Endothelial cell of hepatic sinusoid (primary cell): ENCODE results near the gene REXO4.

Source experiments
- in situ Hi-C: cut with HindIII; loops from 2 replicates; pipeline ENCODE4 v1.10.0; 2017; ENCODE audit warnings: low sequenced_read_pairs

REXO4 gene

GRCh38 chr9:133371261-133371711, 46.5 kb downstream of the REXO4 start:
- in situ Hi-C loops = no loop called here

- in situ Hi-C loops = no loop called here
Measured at GRCh38 chr9:133370685-133371084, 47.1 kb downstream of the REXO4 start.

DNA sequence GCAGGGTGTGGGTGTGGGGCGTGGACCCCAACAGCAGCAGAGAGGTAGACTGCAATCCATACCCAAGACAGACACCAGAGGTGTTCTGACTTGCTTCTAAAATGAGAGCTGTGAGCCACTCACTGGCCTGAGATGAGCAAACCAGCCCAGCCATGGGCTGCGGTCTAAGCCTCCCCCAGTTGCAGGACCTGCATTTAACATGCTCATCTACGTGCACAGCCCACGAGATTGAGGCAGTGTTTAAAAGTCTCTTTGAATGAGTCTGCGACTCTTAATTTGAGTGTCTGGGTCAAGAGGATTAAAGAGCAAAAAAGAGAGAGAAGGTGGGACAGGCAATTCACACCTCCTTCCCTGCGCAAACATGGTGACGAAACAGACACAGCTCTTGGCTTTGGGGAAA, 47.9 kb downstream of the REXO4 start:
- in situ Hi-C loops = no loop called here

GRCh38 chr9:133369422-133369821, 48.4 kb downstream of the REXO4 start:
- in situ Hi-C loops = no loop called here

DNA sequence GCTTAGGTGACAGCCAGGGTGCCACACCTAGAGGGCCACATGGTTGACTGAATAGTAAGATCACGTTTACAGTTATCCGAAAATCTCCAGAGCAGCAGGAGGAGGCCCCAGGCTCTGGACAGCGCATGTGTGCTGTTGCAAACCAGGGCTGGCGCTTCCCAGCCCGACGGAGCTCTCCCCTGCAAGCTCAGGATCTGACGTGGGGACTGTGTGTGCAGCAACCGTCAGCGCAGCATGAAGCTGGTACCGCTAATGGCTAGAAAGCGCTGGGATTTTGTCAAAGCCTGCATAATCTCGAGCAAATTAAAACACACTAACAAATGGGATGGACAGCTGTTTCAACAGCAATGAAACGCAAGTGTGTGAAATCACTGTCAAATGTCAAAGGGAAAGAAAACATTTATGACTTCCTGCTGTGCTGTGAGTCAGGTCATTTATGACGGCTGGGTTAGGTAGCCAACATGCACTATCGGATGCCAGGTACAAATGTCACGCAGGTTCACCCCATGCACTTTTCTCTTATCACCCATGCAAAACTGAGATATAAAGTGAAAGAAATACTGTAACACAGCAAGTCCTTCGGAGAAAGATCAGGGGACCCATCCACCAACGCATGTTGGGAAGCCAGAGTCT, 49.4 kb downstream of the REXO4 start:
- in situ Hi-C loops = no loop called here

GRCh38 chr9:133367778-133368177, 50.0 kb downstream of the REXO4 start:
- in situ Hi-C loops = no loop called here

DNA sequence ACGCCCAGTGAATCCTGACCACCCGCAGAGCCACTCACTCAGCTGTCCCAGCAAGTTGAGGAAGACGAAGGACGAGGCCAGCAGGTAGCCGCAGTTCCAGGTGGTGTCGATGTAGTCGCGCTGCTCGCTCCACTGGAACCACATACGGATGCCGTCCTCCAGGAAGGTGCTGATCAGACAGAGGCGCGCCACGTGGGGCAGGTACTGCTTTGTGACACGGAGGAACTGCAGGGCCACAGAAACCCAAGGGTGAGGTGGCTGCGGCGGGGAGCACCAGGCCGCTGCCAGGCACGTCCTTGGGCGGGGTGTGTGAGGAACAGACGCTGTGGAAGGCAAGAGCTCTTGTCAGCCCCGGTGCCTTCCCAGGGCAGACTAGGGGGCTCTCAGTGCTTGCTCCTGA, 50.6 kb downstream of the REXO4 start:
- in situ Hi-C loops = no loop called here

- in situ Hi-C loops = no loop called here
Measured at GRCh38 chr9:133366435-133366834, 51.4 kb downstream of the REXO4 start.

DNA sequence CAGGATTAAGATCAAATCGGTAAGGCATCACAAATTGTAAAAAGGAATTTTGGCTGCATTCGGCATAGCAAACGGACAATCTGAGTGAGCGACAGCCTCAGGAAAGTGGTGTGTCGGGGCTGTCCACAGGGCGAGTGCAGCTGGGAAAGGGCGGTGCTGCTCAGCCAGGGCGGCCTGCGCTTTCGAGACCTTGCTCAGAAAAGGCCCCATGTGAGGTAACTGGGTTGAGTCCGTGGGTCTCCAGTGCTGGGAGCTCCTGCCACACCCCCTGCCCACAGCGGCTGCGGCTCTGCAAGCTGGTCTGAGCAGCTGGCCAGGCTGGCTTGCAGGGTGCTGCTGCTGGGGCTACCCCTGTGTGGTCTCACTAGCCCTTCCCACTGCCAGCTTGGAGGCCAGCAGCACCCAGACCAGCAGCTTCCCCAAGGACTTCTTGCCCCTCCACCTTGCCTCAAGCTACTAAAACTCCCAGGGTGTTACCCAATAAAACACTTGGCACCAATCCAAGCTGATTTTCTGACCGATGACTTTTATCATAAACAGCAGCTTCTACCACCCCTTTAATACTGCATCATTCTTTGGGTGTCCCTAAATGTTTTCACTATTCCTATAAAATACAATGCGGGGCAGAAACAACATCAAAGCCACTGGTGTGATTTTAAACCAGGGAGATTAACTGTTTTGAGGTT, 55.3 kb downstream of the REXO4 start:
- in situ Hi-C loops = no loop called here

DNA sequence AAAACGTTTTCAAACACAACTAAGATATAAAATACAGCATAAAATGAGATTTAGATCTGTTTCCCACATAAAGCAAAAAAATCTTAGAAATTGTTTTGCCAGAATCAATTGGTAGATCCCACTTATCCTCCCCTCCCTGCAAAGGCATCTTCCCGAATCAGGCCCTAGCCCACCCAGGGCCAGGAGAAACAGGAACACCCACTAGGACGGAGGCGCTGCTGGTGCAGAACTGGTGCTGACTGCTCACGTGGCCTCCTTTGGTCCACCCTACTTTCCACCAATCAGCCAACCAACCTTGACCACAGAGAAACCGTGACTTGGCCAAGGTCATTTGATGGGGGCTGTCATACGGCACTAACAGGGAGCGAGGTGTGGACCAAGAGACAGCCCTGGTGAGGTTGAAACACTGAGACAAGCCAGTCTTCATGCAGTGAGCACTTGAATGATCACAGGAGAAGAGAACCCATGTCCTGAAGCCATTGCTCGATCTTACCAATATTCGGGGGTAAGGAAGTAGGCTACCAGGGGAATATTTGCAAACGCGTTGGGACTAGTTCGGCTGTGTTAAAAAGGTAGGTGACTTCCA, 56.2 kb downstream of the REXO4 start:
- in situ Hi-C loops = no loop called here

GRCh38 chr9:133360400-133361393, 57.1 kb downstream of the REXO4 start:
- in situ Hi-C loops = no loop called here

DNA sequence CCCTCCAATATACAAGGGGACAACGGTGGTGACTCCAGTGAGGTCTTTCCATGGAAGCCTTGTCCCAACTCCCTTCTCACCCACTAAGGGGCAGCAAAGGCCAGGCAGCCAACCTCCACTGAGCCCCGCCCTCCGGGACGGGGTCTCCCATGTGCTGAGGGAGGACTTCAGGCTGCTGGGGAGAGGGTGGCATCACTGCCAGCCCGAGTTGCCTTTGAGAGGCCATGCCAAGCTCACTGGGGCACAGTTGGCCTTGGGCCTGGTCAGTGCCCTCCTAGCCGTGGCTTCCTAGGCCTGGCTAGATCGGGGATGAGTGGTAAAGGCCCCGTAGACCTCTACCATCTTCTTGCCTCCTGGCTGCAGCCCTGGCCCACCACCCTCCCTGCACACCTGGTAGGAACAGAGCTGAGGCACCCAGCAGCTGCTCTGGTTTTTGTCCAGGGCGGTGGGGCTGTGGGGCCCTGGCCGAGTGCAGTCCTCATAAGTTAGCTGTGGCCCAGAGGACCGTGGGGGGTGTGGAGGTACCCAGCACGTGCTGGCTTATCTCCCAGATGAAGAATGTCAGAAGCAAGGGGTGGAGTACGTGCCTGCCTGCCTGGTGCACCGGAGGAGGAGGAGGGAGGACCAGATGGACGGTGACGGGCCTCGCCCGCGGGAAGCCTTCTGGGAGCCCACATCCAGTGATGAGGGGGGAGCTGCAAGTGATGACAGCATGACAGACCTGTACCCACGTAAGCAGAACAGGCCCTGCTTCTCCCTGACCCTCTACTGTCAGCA, 58.2 kb downstream of the REXO4 start:
- in situ Hi-C loops = no loop called here

DNA sequence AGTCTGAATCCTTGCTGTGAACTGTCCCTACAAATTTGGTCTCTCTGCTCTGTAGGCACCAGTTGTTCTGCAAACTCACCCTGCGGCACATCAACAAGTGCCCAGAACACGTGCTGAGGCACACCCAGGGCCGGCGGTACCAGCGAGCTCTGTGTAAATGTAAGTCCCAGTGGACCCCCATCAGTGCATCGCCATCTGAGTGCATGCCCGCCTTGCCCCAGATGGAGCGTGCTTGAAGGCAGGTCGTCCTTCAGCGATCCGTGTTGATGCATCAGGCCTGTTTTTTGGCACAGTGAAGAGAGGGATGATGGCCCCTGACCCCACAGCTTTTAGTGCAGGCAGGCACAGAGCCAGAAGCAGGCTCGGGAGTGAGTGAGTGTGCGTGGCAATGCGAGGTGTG, 60.2 kb downstream of the REXO4 start:
- in situ Hi-C loops = no loop called here

- in situ Hi-C loops = no loop called here
Measured at GRCh38 chr9:133356391-133357091, 61.3 kb downstream of the REXO4 start, which contains the start of the genes SURF1 and SURF2. Gene SURF1 (minus strand): TSS chr9:133356487. CDS start chr9:133356453, 34 bp downstream. Gene SURF2 (plus strand): TSS chr9:133356550. CDS start chr9:133356593, 43 bp downstream.
